Sigmoid colon (tissue), 4 donors: ENCODE data around the gene NELFA.

Source experiments
- EP300 ChIP-seq, 4 donors: sonication (generic); formaldehyde crosslinking; IDR thresholded peaks; one replicate each; pipeline ENCODE4 v1.6.1; 2017; ENCODE audit warnings: antibody characterized with exemption in 4 of 4
- POLR2A ChIP-seq, 2 donors: fragments of 450-650 bp; IDR thresholded peaks; one replicate each; pipeline ENCODE4 v1.6.1; 2016; ENCODE audit warnings: antibody characterized with exemption in 2 of 2, mild to moderate bottlenecking in 2 of 2, moderate library complexity in 2 of 2
- POLR2AphosphoS5 ChIP-seq, 4 donors: sonication (generic); formaldehyde crosslinking; IDR thresholded peaks; one replicate each; pipeline ENCODE4 v1.6.1; 2017; ENCODE audit warnings: antibody characterized with exemption in 4 of 4
- TF ChIP-seq, protein P1 (sequence below), 4 experiments: fragments of 450-650 bp in 3 of 4; fragments of 200-600 bp in 1 of 4; IDR thresholded peaks; one replicate each; pipeline ENCODE4 v1.5.1; 2016 to 2019; ENCODE audit warnings: antibody characterized with exemption in 4 of 4, mild to moderate bottlenecking in 3 of 4, moderate library complexity in 2 of 4

GRCh38 chr4:1970926-1971325 lies 37.8 kb downstream of the NELFA start:
- TF ChIP-seq EP300 (IDR thresholded peaks at IDR 0.05) = no peak
- TF ChIP-seq POLR2A (IDR thresholded peaks at IDR 0.05) = no peak
- TF ChIP-seq, protein P1, sequence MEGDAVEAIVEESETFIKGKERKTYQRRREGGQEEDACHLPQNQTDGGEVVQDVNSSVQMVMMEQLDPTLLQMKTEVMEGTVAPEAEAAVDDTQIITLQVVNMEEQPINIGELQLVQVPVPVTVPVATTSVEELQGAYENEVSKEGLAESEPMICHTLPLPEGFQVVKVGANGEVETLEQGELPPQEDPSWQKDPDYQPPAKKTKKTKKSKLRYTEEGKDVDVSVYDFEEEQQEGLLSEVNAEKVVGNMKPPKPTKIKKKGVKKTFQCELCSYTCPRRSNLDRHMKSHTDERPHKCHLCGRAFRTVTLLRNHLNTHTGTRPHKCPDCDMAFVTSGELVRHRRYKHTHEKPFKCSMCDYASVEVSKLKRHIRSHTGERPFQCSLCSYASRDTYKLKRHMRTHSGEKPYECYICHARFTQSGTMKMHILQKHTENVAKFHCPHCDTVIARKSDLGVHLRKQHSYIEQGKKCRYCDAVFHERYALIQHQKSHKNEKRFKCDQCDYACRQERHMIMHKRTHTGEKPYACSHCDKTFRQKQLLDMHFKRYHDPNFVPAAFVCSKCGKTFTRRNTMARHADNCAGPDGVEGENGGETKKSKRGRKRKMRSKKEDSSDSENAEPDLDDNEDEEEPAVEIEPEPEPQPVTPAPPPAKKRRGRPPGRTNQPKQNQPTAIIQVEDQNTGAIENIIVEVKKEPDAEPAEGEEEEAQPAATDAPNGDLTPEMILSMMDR (IDR thresholded peaks at IDR 0.05) = no peak
- TF ChIP-seq POLR2AphosphoS5 (IDR thresholded peaks at IDR 0.05) = no peak
